H1 (cell line): ENCODE measurements around the gene TBCD. TPM values are rescaled to one million over a fixed set of nuclear protein-coding genes. Genes with fewer than 3 reads are reported as not detected.

Source experiments
- CTCF ChIA-PET: fragments of 300-600 bp; sonication (Branson Sonifier 250); formaldehyde crosslinking; loops from one replicate; lab custom pipeline; 2021; ENCODE audit not compliant: partially characterized antibody; lab: Charles Lee
- POLR2A ChIA-PET: fragments of 300-600 bp; sonication (Branson Sonifier 250); formaldehyde crosslinking; loops from one replicate; lab custom pipeline; 2021; ENCODE audit warnings: inconsistent platforms; ENCODE audit not compliant: partially characterized antibody; lab: Charles Lee
- DNase-seq, 2 experiments: peaks; one replicate each; pipeline versions ENCODE4 v3.0.0 to v3.0.0-alpha.2; 2010 to 2022; ENCODE audit warnings: low spot score in 2 of 2, low read depth in 1 of 2, mixed read lengths in 1 of 2
- FAIRE-seq: peaks from 2 replicates; lab custom pipeline; 2011; peaks lifted over from hg19 to GRCh38; lab: Jason Lieb, UNC
- H2AFZ ChIP-seq: 2 replicates; pipeline ENCODE4 v1.8.1; 2012; ENCODE audit warnings: low read length, inconsistent platforms
- H2AK5ac ChIP-seq: 2 replicates; pipeline ENCODE4 v1.6.1; 2013; ENCODE audit warnings: low read depth, low read length
- H2BK120ac ChIP-seq: replicated peaks from 2 replicates; pipeline ENCODE3; 2013; ENCODE audit warnings: low read depth, low read length, inconsistent platforms
- H2BK12ac ChIP-seq: 2 replicates; pipeline ENCODE4 v1.6.1; 2013; ENCODE audit warnings: low read depth, low read length
- H2BK15ac ChIP-seq: 2 replicates; pipeline ENCODE4 v1.6.1; 2013; ENCODE audit warnings: low read length
- H2BK20ac ChIP-seq: 2 replicates; pipeline ENCODE4 v1.6.1; 2013; ENCODE audit warnings: low read length
- H2BK5ac ChIP-seq: 2 replicates; pipeline ENCODE4 v1.6.1; 2013; ENCODE audit warnings: low read depth, low read length
- H3K14ac ChIP-seq: 2 replicates; pipeline ENCODE4 v1.6.1; 2013; ENCODE audit warnings: inconsistent platforms; ENCODE audit not compliant: insufficient read length
- H3K18ac ChIP-seq: 2 replicates; pipeline ENCODE4 v1.6.1; 2013; ENCODE audit warnings: low read length; ENCODE audit errors: extremely low read depth
- H3K23ac ChIP-seq: 2 replicates; pipeline ENCODE4 v1.6.1; 2013; ENCODE audit warnings: inconsistent platforms; ENCODE audit not compliant: insufficient read length
- H3K23me2 ChIP-seq: 2 replicates; pipeline ENCODE4 v1.6.1; 2013; ENCODE audit warnings: low read depth, low read length
- H3K27ac ChIP-seq: 2 replicates; pipeline ENCODE4 v1.6.1; 2011; ENCODE audit warnings: low read depth, low read length, inconsistent platforms
- H3K27me3 ChIP-seq, 4 experiments: replicated peaks in 1 of 4; 1 replicate in 1 of 4; 2 replicates in 3 of 4; pipeline versions ENCODE4 v1.6.1 to v1.8.1; 2011 to 2013; ENCODE audit warnings: low read length in 3 of 4, mild to moderate bottlenecking in 3 of 4, inconsistent platforms in 2 of 4, mixed read lengths in 2 of 4, moderate library complexity in 1 of 4; ENCODE audit not compliant: control insufficient read depth in 3 of 4, insufficient read depth in 3 of 4; ENCODE audit errors: extremely low read depth in 1 of 4
- H3K36me3 ChIP-seq, 4 experiments: 2 replicates each; pipeline versions ENCODE4 v1.6.1 to v1.8.1; 2011 to 2013; ENCODE audit warnings: mild to moderate bottlenecking in 4 of 4, low read length in 3 of 4, moderate library complexity in 2 of 4, control low read depth in 1 of 4, inconsistent platforms in 1 of 4; ENCODE audit not compliant: insufficient read depth in 4 of 4, control insufficient read depth in 2 of 4
- H3K4ac ChIP-seq: replicated peaks from 2 replicates; pipeline ENCODE3; 2013; ENCODE audit warnings: low read length, low read depth, mixed read lengths, inconsistent platforms; ENCODE audit not compliant: insufficient read length
- H3K4me1 ChIP-seq, 4 experiments: replicated peaks in 1 of 4; 1 replicate in 1 of 4; 2 replicates in 3 of 4; pipeline versions ENCODE4 v1.6.1 to v1.8.1; 2011 to 2013; ENCODE audit warnings: low read length in 3 of 4, inconsistent platforms in 2 of 4, mixed read lengths in 1 of 4; ENCODE audit not compliant: insufficient read depth in 4 of 4, control insufficient read depth in 3 of 4
- H3K4me2 ChIP-seq, 2 experiments: 2 replicates each; pipeline versions ENCODE4 v1.6.1 to v1.8.1; 2011 to 2013; ENCODE audit warnings: low read depth in 2 of 2, low read length in 2 of 2, control low read depth in 1 of 2, inconsistent platforms in 1 of 2, mild to moderate bottlenecking in 1 of 2; ENCODE audit not compliant: insufficient read depth in 1 of 2
- H3K4me3 ChIP-seq, 4 experiments: fragments of 200-600, 300-600 bp in 1 of 4; sonication (generic), shearing (Covaris generic), sonication (Bioruptor Twin) in 1 of 4; 2 replicates each; pipeline versions ENCODE4 v1.5.1 to v1.8.1; 2011 to 2016; ENCODE audit warnings: low read length in 4 of 4, low read depth in 3 of 4, control low read depth in 2 of 4, inconsistent platforms in 2 of 4, mild to moderate bottlenecking in 2 of 4, mixed read lengths in 1 of 4, moderate library complexity in 1 of 4; ENCODE audit not compliant: insufficient read depth in 2 of 4; ENCODE audit errors: extremely low read depth in 1 of 4
- H3K56ac ChIP-seq: replicated peaks from 2 replicates; pipeline ENCODE3; 2013; ENCODE audit warnings: low read depth, mild to moderate bottlenecking, mixed read lengths, low read length, inconsistent platforms; ENCODE audit not compliant: insufficient read length
- H3K79me1 ChIP-seq: 2 replicates; pipeline ENCODE4 v1.6.1; 2013; ENCODE audit warnings: low read depth, low read length, control low read depth
- H3K79me2 ChIP-seq, 2 experiments: 2 replicates each; pipeline versions ENCODE4 v1.6.1 to v1.8.1; 2012 to 2013; ENCODE audit warnings: low read length in 2 of 2, mild to moderate bottlenecking in 2 of 2, inconsistent platforms in 1 of 2; ENCODE audit not compliant: insufficient read depth in 2 of 2, control insufficient read depth in 1 of 2
- H3K9ac ChIP-seq, 4 experiments: replicated peaks in 1 of 4; 1 replicate in 1 of 4; 2 replicates in 3 of 4; pipeline versions ENCODE4 v1.6.1 to v1.8.1; 2011 to 2013; ENCODE audit warnings: low read depth in 3 of 4, low read length in 3 of 4, control low read depth in 2 of 4, mild to moderate bottlenecking in 2 of 4, moderate library complexity in 2 of 4, inconsistent platforms in 1 of 4; ENCODE audit errors: extremely low read depth in 1 of 4
- H3K9me3 ChIP-seq, 2 experiments: 2 replicates each; pipeline versions ENCODE4 v1.6.1 to v1.8.1; 2012 to 2013; ENCODE audit warnings: mild to moderate bottlenecking in 2 of 2, moderate library complexity in 2 of 2, control low read depth in 1 of 2, inconsistent platforms in 1 of 2, low read depth in 1 of 2, low read length in 1 of 2, mixed read lengths in 1 of 2; ENCODE audit not compliant: insufficient read depth in 2 of 2
- H4K20me1 ChIP-seq, 2 experiments: replicated peaks in 1 of 2; 2 replicates each; pipeline versions ENCODE3 to v1.8.1; 2011 to 2013; ENCODE audit warnings: inconsistent platforms in 2 of 2, low read length in 2 of 2, mild to moderate bottlenecking in 1 of 2; ENCODE audit not compliant: insufficient read depth in 2 of 2, control insufficient read depth in 1 of 2
- H4K5ac ChIP-seq: 2 replicates; pipeline ENCODE4 v1.6.1; 2013; ENCODE audit warnings: low read length, low read depth, mixed read lengths, inconsistent platforms; ENCODE audit not compliant: insufficient read length
- H4K8ac ChIP-seq: 2 replicates; pipeline ENCODE4 v1.8.0; 2013; ENCODE audit warnings: mild to moderate bottlenecking, moderate library complexity, low read length, inconsistent platforms; ENCODE audit not compliant: insufficient read depth; ENCODE audit errors: extremely low read depth
- H4K91ac ChIP-seq: replicated peaks from 2 replicates; pipeline ENCODE3; 2013; ENCODE audit warnings: low read length, mixed read lengths, inconsistent platforms; ENCODE audit not compliant: insufficient read length
- ATF2 ChIP-seq: IDR thresholded peaks from 2 replicates; pipeline ENCODE4 v1.6.1; 2012; ENCODE audit warnings: low read length, inconsistent platforms
- RXRA ChIP-seq: IDR thresholded peaks from 2 replicates; pipeline ENCODE4 v1.6.1; 2011; ENCODE audit warnings: low read depth, mild to moderate bottlenecking, low read length, moderate library complexity; ENCODE audit not compliant: insufficient read depth
- WGBS, 2 experiments: shearing (Covaris generic) in 1 of 2; methylation state at CpG; one replicate each; pipeline versions ENCODE4 v1.1.6 to v1.1.7; 2013 to 2015; ENCODE audit warnings: low lambda C conversion rate in 2 of 2, mixed read lengths in 2 of 2, inconsistent platforms in 1 of 2, low coverage in 1 of 2, missing lambda C conversion rate in 1 of 2; ENCODE audit not compliant: insufficient replicate concordance in 2 of 2, insufficient coverage in 1 of 2, insufficient read length in 1 of 2; ENCODE audit errors: extremely low coverage in 1 of 2, missing lambda C conversion rate in 1 of 2; 5-methylcytosine and 5-hydroxymethylcytosine counted together
- polyA plus RNA-seq, 7 experiments: library from polyadenylated mRNA; depleted of rRNA in 3 of 7; stranded (reverse) in 5 of 7; unstranded in 2 of 7; fragments of >200 nt in 5 of 7; fragments of 200-250 nt in 2 of 7; gene quantifications; 1 replicate in 5 of 7; 2 replicates in 1 of 7; 4 replicates in 1 of 7; pipeline versions ENCODE4 v1.2.1 to v1.2.3, GENCODE V29; 2011 to 2013; ENCODE audit warnings: missing spikeins in 2 of 7, mixed read lengths in 2 of 7
- total RNA-seq: library from RNA; stranded (reverse); fragmentation: NEBNext Ultra II Directional; extraction: Animal tissue kit (Norgen Biotek cat#: 25700); gene quantifications from 2 replicates; pipeline ENCODE4 v1.2.1, GENCODE V29; 2021

TBCD gene
- total and polyA plus RNA-seq, 2 of the 8 experiments (the other 6 are each of a cell fraction or from before 2014, with no cell fraction given), result 118 to 162 TPM

- H4K8ac ChIP-seq, result no peak overlapping the region
- CTCF ChIA-PET, result interaction anchor here (1.2 kb wide), 1 partner anchor 22 kb away, joined by 3 read pairs; no protein-coding TSS in a partner anchor
- peaks cover 15 to 24% of the 10 kb centered on the region in 2 experiments for H3K9me3 ChIP-seq
- no peaks in the 10 kb centered on the region for H3K79me1 ChIP-seq
- H2AFZ ChIP-seq, result no peak overlapping the region
- POLR2A ChIA-PET, result no interaction called here
- H3K23ac ChIP-seq, result no peak overlapping the region
- no peak overlapping the region for H3K56ac ChIP-seq
- DNase-seq (no peak), FAIRE-seq (no peak)
- WGBS, 2 experiments, result 83% methylated on average over 15 of the region's 15 CpGs; no CpG with 5 or more reads in 1 of the 2 experiments
- TF ChIP-seq RXRA (no peak), ATF2 (no peak)
- TF ChIP-seq, all 59 proteins: peak for 0
- no peak overlapping the region for H3K27ac ChIP-seq
- peaks cover 0 to 10% (median under 1%) of the 10 kb centered on the region in 4 experiments; a peak in 3 of 7 replicates for H3K4me1 ChIP-seq
- H3K9ac ChIP-seq, result no peak overlapping the region
- no peak overlapping the region for H2BK20ac ChIP-seq
- H2BK5ac ChIP-seq, result no peak overlapping the region
- H2BK120ac ChIP-seq, result no peak overlapping the region
- H3K23me2 ChIP-seq, result no peaks in the 10 kb centered on the region
- no peak overlapping the region for H3K14ac ChIP-seq
- H3K4ac ChIP-seq, result no peak overlapping the region
- no peak overlapping the region for H2AK5ac ChIP-seq
- no peak overlapping the region for H3K18ac ChIP-seq
- no peak overlapping the region for H4K5ac ChIP-seq
- no peak overlapping the region for H2BK12ac ChIP-seq
- H3K27me3 ChIP-seq, result no peaks in the 10 kb centered on the region; a peak in 1 of 7 replicates
- H3K4me2 ChIP-seq, result no peak overlapping the region
- no peaks in the 10 kb centered on the region for H3K36me3 ChIP-seq
- H3K4me3 ChIP-seq, result no peak overlapping the region
- H3K79me2 ChIP-seq, result no peaks in the 10 kb centered on the region
- no peak overlapping the region for H2BK15ac ChIP-seq
- no peaks in the 10 kb centered on the region for H4K20me1 ChIP-seq
- no peak overlapping the region for H4K91ac ChIP-seq
Observed at GRCh38 chr17:82984751-82985427, 233.0 kb downstream of the TBCD start.
